IMR-90 (cell line): Measurements from ENCODE around the gene ATP1A4. TPM values are rescaled to one million over a fixed set of nuclear protein-coding genes. Genes with fewer than 3 reads are reported as not detected.

ENCODE experiments used
- ATAC-seq: fragments of 200-7000 bp; cut with Tn5 transposase; 2 replicates; pipeline ENCODE4 v1.9.1; 2020; ENCODE audit warnings: low read depth, mild to moderate bottlenecking, moderate library complexity
- BruUV-seq: library from RNA; stranded (reverse); fragments of 400-500 nt; replicated peaks from 2 replicates; lab custom pipeline; 2021; lab: Mats Ljungman, UMichigan
- CTCF ChIA-PET: fragments of 300-600 bp; formaldehyde crosslinking; extraction: SDS; loops from one replicate; lab custom pipeline; 2021; ENCODE audit warnings: antibody characterized with exemption; lab: Yijun Ruan, JAX
- POLR2A ChIA-PET: fragments of 300-600 bp; sonication (Branson Sonifier 250); formaldehyde crosslinking; loops from one replicate; lab custom pipeline; 2022; ENCODE audit warnings: antibody characterized with exemption; ENCODE audit not compliant: unreplicated experiment; lab: Charles Lee
- DNase-seq: peaks from one replicate; pipeline ENCODE4 v3.0.0; 2013
- H2AFZ ChIP-seq: replicated peaks from 2 replicates; pipeline ENCODE3; 2013; ENCODE audit warnings: low read length, mild to moderate bottlenecking; ENCODE audit not compliant: poor library complexity
- H2AK5ac ChIP-seq: 2 replicates; pipeline ENCODE4 v1.6.1; 2013; ENCODE audit warnings: low read depth, low read length, inconsistent platforms
- H2AK9ac ChIP-seq: replicated peaks from 2 replicates; pipeline ENCODE3; 2013; ENCODE audit warnings: mild to moderate bottlenecking, low read depth, low read length, moderate library complexity; ENCODE audit not compliant: poor library complexity
- H2BK120ac ChIP-seq: 2 replicates; pipeline ENCODE4 v1.6.1; 2013; ENCODE audit warnings: low read depth, low read length, inconsistent platforms
- H2BK15ac ChIP-seq: 3 replicates; pipeline ENCODE4 v1.6.1; 2013; ENCODE audit warnings: low read depth, low read length, inconsistent platforms
- H2BK20ac ChIP-seq: 2 replicates; pipeline ENCODE4 v1.6.1; 2013; ENCODE audit warnings: low read depth, mild to moderate bottlenecking, inconsistent platforms, low read length, moderate library complexity
- H2BK5ac ChIP-seq: 2 replicates; pipeline ENCODE4 v1.6.1; 2013; ENCODE audit warnings: mild to moderate bottlenecking, low read depth, low read length, inconsistent platforms; ENCODE audit not compliant: poor library complexity, severe bottlenecking
- H3K14ac ChIP-seq: replicated peaks from 2 replicates; pipeline ENCODE4 v1.6.1; 2013; ENCODE audit warnings: low read depth, low read length, inconsistent platforms
- H3K18ac ChIP-seq: 2 replicates; pipeline ENCODE4 v1.6.1; 2013; ENCODE audit warnings: low read depth, low read length, control low read depth
- H3K23ac ChIP-seq: 2 replicates; pipeline ENCODE4 v1.6.1; 2013; ENCODE audit warnings: low read depth, low read length, inconsistent platforms
- H3K27ac ChIP-seq: 2 replicates; pipeline ENCODE4 v1.5.1; 2013; ENCODE audit warnings: mild to moderate bottlenecking, control low read depth, low read length; ENCODE audit not compliant: insufficient read depth
- H3K27me3 ChIP-seq: 2 replicates; pipeline ENCODE4 v1.6.1; 2013; ENCODE audit warnings: low read length; ENCODE audit not compliant: control insufficient read depth, insufficient read depth
- H3K36me3 ChIP-seq: 2 replicates; pipeline ENCODE4 v1.6.1; 2013; ENCODE audit warnings: low read length, mixed read lengths; ENCODE audit not compliant: control insufficient read depth, insufficient read depth
- H3K4ac ChIP-seq: 2 replicates; pipeline ENCODE4 v1.6.1; 2013; ENCODE audit warnings: low read depth, low read length, inconsistent platforms
- H3K4me1 ChIP-seq: 2 replicates; pipeline ENCODE4 v1.6.1; 2013; ENCODE audit warnings: low read length, mixed read lengths; ENCODE audit not compliant: control insufficient read depth, insufficient read depth
- H3K4me2 ChIP-seq: 2 replicates; pipeline ENCODE4 v1.6.1; 2013; ENCODE audit warnings: low read depth, mild to moderate bottlenecking, control low read depth, low read length, moderate library complexity
- H3K4me3 ChIP-seq: 2 replicates; pipeline ENCODE4 v1.5.1; 2013; ENCODE audit warnings: low read depth, mild to moderate bottlenecking, control low read depth, low read length, moderate library complexity; ENCODE audit not compliant: insufficient read depth
- H3K56ac ChIP-seq: 2 replicates; pipeline ENCODE4 v1.6.1; 2013; ENCODE audit warnings: low read length, inconsistent platforms; ENCODE audit not compliant: insufficient read depth; ENCODE audit errors: extremely low read depth
- H3K79me1 ChIP-seq, 2 experiments: 2 replicates each; pipeline ENCODE4 v1.6.1; 2013; ENCODE audit warnings: low read length in 2 of 2, inconsistent platforms in 1 of 2, low read depth in 1 of 2
- H3K9ac ChIP-seq: 2 replicates; pipeline ENCODE4 v1.6.1; 2013; ENCODE audit warnings: low read depth, low read length, control low read depth
- H3K9me1 ChIP-seq: 2 replicates; pipeline ENCODE4 v1.6.1; 2013; ENCODE audit warnings: low read length, inconsistent platforms; ENCODE audit not compliant: insufficient read depth
- H3K9me3 ChIP-seq: 2 replicates; pipeline ENCODE4 v1.6.1; 2013; ENCODE audit warnings: low read length; ENCODE audit not compliant: control insufficient read depth, insufficient read depth
- H4K20me1 ChIP-seq: 2 replicates; pipeline ENCODE4 v1.6.1; 2013; ENCODE audit warnings: low read length, inconsistent platforms; ENCODE audit not compliant: insufficient read depth
- H4K5ac ChIP-seq: 2 replicates; pipeline ENCODE4 v1.6.1; 2013; ENCODE audit warnings: mild to moderate bottlenecking, low read depth, low read length, control low read depth
- H4K8ac ChIP-seq, 2 experiments: 2 replicates each; pipeline ENCODE4 v1.6.1; 2013; ENCODE audit warnings: low read depth in 2 of 2, low read length in 2 of 2, control low read depth in 1 of 2, inconsistent platforms in 1 of 2
- H4K91ac ChIP-seq: 2 replicates; pipeline ENCODE4 v1.6.1; 2013; ENCODE audit warnings: low read depth, low read length, inconsistent platforms; ENCODE audit not compliant: insufficient read depth
- CHD1 ChIP-seq: IDR thresholded peaks from 2 replicates; pipeline ENCODE4 v1.6.1; 2012; ENCODE audit warnings: low read depth, low read length, improper control_type of control experiment
- FOS ChIP-seq: fragments of 150-350 bp; IDR thresholded peaks from 2 replicates; pipeline ENCODE4 v1.6.1; 2016; ENCODE audit warnings: low read depth, low read length
- MAZ ChIP-seq: IDR thresholded peaks from 2 replicates; pipeline ENCODE4 v1.6.1; 2012; ENCODE audit warnings: low read depth, mild to moderate bottlenecking, low read length, improper control_type of control experiment, moderate library complexity, borderline replicate concordance
- POLR2A ChIP-seq: IDR thresholded peaks from 2 replicates; pipeline ENCODE4 v1.6.1; 2012; ENCODE audit warnings: mild to moderate bottlenecking, low read depth, low read length
- RFX5 ChIP-seq: IDR thresholded peaks from 2 replicates; pipeline ENCODE4 v1.8.0; 2012; ENCODE audit warnings: low read depth, mild to moderate bottlenecking, low read length, moderate library complexity
- USF2 ChIP-seq: fragments of 150-350 bp; IDR thresholded peaks from 2 replicates; pipeline ENCODE4 v1.6.1; 2017; ENCODE audit warnings: mild to moderate bottlenecking, antibody characterized with exemption, low read length, low read depth
- WGBS, 2 experiments: methylation state at CpG; one replicate each; pipeline versions ENCODE4 v1.1.5 to v1.1.7; 2013; ENCODE audit warnings: missing lambda C conversion rate in 2 of 2; ENCODE audit not compliant: insufficient read length in 1 of 2; ENCODE audit errors: extremely low coverage in 2 of 2; 5-methylcytosine and 5-hydroxymethylcytosine counted together
- dilution Hi-C: fragments of 300-500 bp; cut with HindIII; formaldehyde crosslinking; loops from one replicate; pipeline ENCODE4 v1.14.3; 2018; ENCODE audit warnings: low sequenced_read_pairs; ENCODE audit not compliant: unreplicated experiment
- in situ Hi-C: fragments of 300-500 bp; cut with MboI; formaldehyde crosslinking; loops from 3 replicates; pipeline ENCODE4 v1.14.3; 2019; ENCODE audit warnings: low sequenced_read_pairs, inconsistent platforms, mixed read lengths
- intact Hi-C: fragments of 100-400 bp; cut with micrococcal nuclease; formaldehyde crosslinking; loops from 2 replicates; pipeline ENCODE4 v1.10.0; 2022
- polyA plus RNA-seq, 3 experiments: library from polyadenylated mRNA; depleted of rRNA; stranded (reverse); fragments of >200 nt; gene quantifications; 2 replicates each; pipeline ENCODE4 v1.2.3, GENCODE V29; 2012; ENCODE audit warnings: low replicate concordance in 1 of 3
- total RNA-seq: library from RNA; depleted of rRNA; stranded (reverse); fragments of >200 nt; gene quantifications from 2 replicates; pipeline ENCODE4 v1.2.3, GENCODE V29; 2012
- TF ChIP-seq, protein P1 (sequence below): fragments of 150-350 bp; IDR thresholded peaks from 2 replicates; pipeline ENCODE4 v1.6.1; 2016; ENCODE audit warnings: low read depth, mild to moderate bottlenecking, low read length, moderate library complexity, borderline replicate concordance

ATP1A4 gene
- total and polyA plus RNA-seq, 2 of the 4 experiments (the other 2 are of a cell fraction) = not detected

GRCh38 chr1:160206036-160206389, 54.6 kb downstream of the ATP1A4 start (continued):
- no peak for TF ChIP-seq RFX5
- TF ChIP-seq, protein P1, sequence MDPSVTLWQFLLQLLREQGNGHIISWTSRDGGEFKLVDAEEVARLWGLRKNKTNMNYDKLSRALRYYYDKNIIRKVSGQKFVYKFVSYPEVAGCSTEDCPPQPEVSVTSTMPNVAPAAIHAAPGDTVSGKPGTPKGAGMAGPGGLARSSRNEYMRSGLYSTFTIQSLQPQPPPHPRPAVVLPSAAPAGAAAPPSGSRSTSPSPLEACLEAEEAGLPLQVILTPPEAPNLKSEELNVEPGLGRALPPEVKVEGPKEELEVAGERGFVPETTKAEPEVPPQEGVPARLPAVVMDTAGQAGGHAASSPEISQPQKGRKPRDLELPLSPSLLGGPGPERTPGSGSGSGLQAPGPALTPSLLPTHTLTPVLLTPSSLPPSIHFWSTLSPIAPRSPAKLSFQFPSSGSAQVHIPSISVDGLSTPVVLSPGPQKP = no peak

DNA sequence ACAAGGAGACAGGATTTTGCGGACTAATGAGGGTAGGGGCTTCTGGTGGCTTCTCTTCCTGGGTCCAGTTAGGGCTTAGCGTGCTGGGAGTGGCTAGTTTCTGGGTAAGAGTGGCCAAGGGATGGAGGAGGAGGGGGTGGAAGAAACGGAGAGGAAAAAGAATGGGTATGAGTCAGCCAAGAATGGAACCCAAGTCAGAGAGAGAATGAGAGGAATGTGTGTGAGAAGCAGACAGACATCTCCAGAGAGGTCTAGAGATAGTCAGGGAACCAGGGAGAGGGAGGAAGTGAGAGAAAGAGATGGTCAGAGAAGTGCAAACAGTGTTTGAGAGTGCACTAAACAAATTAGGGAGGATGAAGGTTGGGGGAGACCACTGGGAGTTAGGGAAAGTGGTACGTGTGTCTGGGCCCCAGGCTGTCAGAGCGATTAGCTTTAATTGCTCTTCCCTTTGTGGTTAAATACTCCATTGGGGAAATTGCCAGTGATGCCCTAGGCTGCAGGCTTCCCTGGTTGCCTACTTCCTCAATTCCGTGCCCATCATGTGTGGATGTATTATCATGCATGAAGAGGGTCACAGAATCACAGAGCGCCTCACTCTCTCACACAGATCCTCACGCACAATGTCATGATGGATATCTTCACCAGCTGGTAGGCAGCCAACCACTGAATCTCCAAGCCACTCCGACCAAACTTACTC, 55.2 kb downstream of the ATP1A4 start:
- Histone ChIP-seq H2BK5ac (peak overlapping the region; percentile 94), H3K4me1 (peaks cover 44% of the 10 kb centered on the region), H3K9me1 (peaks cover 51% of the 10 kb centered on the region), H2AFZ (peak overlapping the region; percentile 9), H3K18ac (peak overlapping the region; percentile 47), H3K9me3 (no peaks in the 10 kb centered on the region), H3K4me3 (peak overlapping the region; percentile 98), H3K27me3 (no peaks in the 10 kb centered on the region), H3K4ac (peak overlapping the region; percentile 95), H3K79me1 (peaks cover 24 to 70% of the 10 kb centered on the region in 2 experiments), H3K27ac (peak overlapping the region; percentile 88), H2BK120ac (peak overlapping the region; percentile 80), H3K4me2 (peak overlapping the region; percentile 81), H2AK9ac (peak overlapping the region; percentile 99), H4K20me1 (peaks cover 56% of the 10 kb centered on the region), H4K5ac (peak overlapping the region; percentile 25), H3K23ac (peak overlapping the region; percentile 91), H2BK15ac (peak overlapping the region; percentile 45; the same call in 2 of the 3 replicates), H2AK5ac (peak overlapping the region; percentile 96), H3K36me3 (peaks cover 37% of the 10 kb centered on the region), H3K14ac (peak overlapping the region; percentile 96), H4K91ac (peak overlapping the region; percentile 89), H2BK20ac (peak overlapping the region; percentile 66), H3K9ac (peak overlapping the region; percentile 100), H4K8ac (peak overlapping the region; percentile 21 to 93), H3K56ac (peak overlapping the region; percentile 98)
- in situ Hi-C loops (no loop called here), intact Hi-C loops (no loop called here), dilution Hi-C loops (no loop called here)
- TF ChIP-seq POLR2A (peak; percentile 49; the same call in 1 of the 2 replicates), CHD1 (no peak), FOS (peak; percentile 81), USF2 (no peak), MAZ (peak; percentile 43; the same call in 1 of the 2 replicates)
- ChIA-PET CTCF (interaction anchor here (1.1 to 3.0 kb wide), 3 partner anchors 13 to 45 kb away, joined by 4 to 10 read pairs (median 5); no protein-coding TSS in a partner anchor), POLR2A (interaction anchor here (1.0 kb wide), 1 partner anchor 13 kb away, joined by 5 read pairs; no protein-coding TSS in a partner anchor)
- DNase-seq = peak; percentile 90
- peak; percentile 77 for ATAC-seq
- 28% methylated on average over 4 of the region's 9 CpGs; no CpG with 5 or more reads in 1 of the 2 experiments for WGBS, 2 experiments
- no TSS peak for BruUV-seq
